Fibroblast of lung (primary cell): Measurements from ENCODE around the gene NEK9.

Experiments
- CTCF ChIP-seq, 2 donors: IDR thresholded peaks in 1 of 2; conservative IDR thresholded peaks in 1 of 2; 1 replicate in 1 of 2; 2 replicates in 1 of 2; pipeline ENCODE4 v1.5.1; 2011 to 2012; ENCODE audit warnings: low read length in 2 of 2, control low read depth in 1 of 2, inconsistent platforms in 1 of 2, low read depth in 1 of 2, mild to moderate bottlenecking in 1 of 2
- EZH2 ChIP-seq: IDR thresholded peaks from 2 replicates; pipeline ENCODE4 v1.5.1; 2012; ENCODE audit warnings: low read length, control low read depth, mild to moderate bottlenecking; ENCODE audit errors: missing control alignments

GRCh38 chr14:75170772-75171171 lies 43.9 kb upstream of the NEK9 start:
- TF ChIP-seq CTCF (conservative IDR thresholded peaks at IDR 0.05 in 1 of 2, IDR thresholded peaks at IDR 0.05 in 1 of 2; ENCODE audit: low read depth in 1 of 2, low read length in 2 of 2): no peak
- TF ChIP-seq EZH2: no peak
